ENCODE data around the gene TRPM4. TPM values are rescaled to one million over a fixed set of nuclear protein-coding genes. Genes with fewer than 3 reads are reported as not detected.
A peak's percentile ranks its signal among the peaks of the same experiment; 100 is the strongest.
"Not testable (repeated sequence)": the region's sequence is repeated elsewhere in the genome, so short reads cannot be mapped to it uniquely, and the experiment has no call there.

TRPM4 gene
- total RNA-seq, 4 donors from 2014 or later: 16.3 to 38.5 (median 17.3) TPM

- Histone ChIP-seq H3K9me3 (no peaks in the 10 kb centered on the region), H3K36me3 (peaks cover 0 to 54% of the 10 kb centered on the region in 2 donors), H3K4me1 (peaks cover 0 to 21% (median 0%) of the 10 kb centered on the region in 3 donors), H3K27ac (peak overlapping the region in 3 of 4 donors; percentile 42 to 66 (median 62)), H3K27me3 (no peaks in the 10 kb centered on the region), H3K4me3 (peak overlapping the region in 1 of 2 donors; percentile 28)
- TF ChIP-seq CTCF (IDR thresholded peaks at IDR 0.05) (no peak), POLR2AphosphoS5 (IDR thresholded peaks at IDR 0.05) (no peak), POLR2A (IDR thresholded peaks at IDR 0.05) (no peak), EP300 (IDR thresholded peaks at IDR 0.05) (no peak)
- WGBS, 2 donors (ENCODE audit: low coverage in 1 of 2): 35 to 64% methylated on average over 3 to 7 of the region's 40 CpGs
- peak; percentile 67 for ATAC-seq
Observed at GRCh38 chr19:49196527-49197240, 39.1 kb downstream of the TRPM4 start.

GRCh38 chr19:49200238-49200862, 42.8 kb downstream of the TRPM4 start:
- Histone ChIP-seq H3K4me3 (no peak overlapping the region), H3K27ac (no peak overlapping the region), H3K27me3 (no peaks in the 10 kb centered on the region), H3K9me3 (no peaks in the 10 kb centered on the region), H3K4me1 (peaks cover 0 to 21% (median 0%) of the 10 kb centered on the region in 3 donors), H3K36me3 (peaks cover 0 to 63% of the 10 kb centered on the region in 2 donors)
- WGBS, 2 donors (ENCODE audit: low coverage in 1 of 2): 93 to 98% methylated on average over 11 to 13 of the region's 29 CpGs
- peak; percentile 25 for ATAC-seq
- TF ChIP-seq POLR2AphosphoS5 (IDR thresholded peaks at IDR 0.05): no peak
- no peak for TF ChIP-seq EP300 (IDR thresholded peaks at IDR 0.05)
- TF ChIP-seq CTCF (IDR thresholded peaks at IDR 0.05): no peak
- no peak for TF ChIP-seq POLR2A (IDR thresholded peaks at IDR 0.05)

- TF ChIP-seq CTCF (IDR thresholded peaks at IDR 0.05): no peak
- no peak for TF ChIP-seq POLR2AphosphoS5 (IDR thresholded peaks at IDR 0.05)
- TF ChIP-seq POLR2A (IDR thresholded peaks at IDR 0.05): no peak
- no peak for TF ChIP-seq EP300 (IDR thresholded peaks at IDR 0.05)
- no peak for ATAC-seq
- Histone ChIP-seq H3K27me3 (no peaks in the 10 kb centered on the region), H3K4me1 (peaks cover 0 to 21% (median 0%) of the 10 kb centered on the region in 3 donors), H3K4me3 (no peak overlapping the region), H3K9me3 (no peaks in the 10 kb centered on the region), H3K36me3 (peaks cover 0 to 70% of the 10 kb centered on the region in 2 donors), H3K27ac (no peak overlapping the region)
- 77 to 86% methylated on average over 7 of the region's 7 CpGs for WGBS, 2 donors (ENCODE audit: low coverage in 1 of 2)
Observed at GRCh38 chr19:49201042-49201441, 43.5 kb downstream of the TRPM4 start.

GRCh38 chr19:49205114-49205513, 47.5 kb downstream of the TRPM4 start:
- TF ChIP-seq POLR2A (IDR thresholded peaks at IDR 0.05): no peak
- no peak for TF ChIP-seq POLR2AphosphoS5 (IDR thresholded peaks at IDR 0.05)
- TF ChIP-seq EP300 (IDR thresholded peaks at IDR 0.05): no peak
- TF ChIP-seq CTCF (IDR thresholded peaks at IDR 0.05): no peak
- Histone ChIP-seq H3K4me3 (no peak overlapping the region), H3K9me3 (no peaks in the 10 kb centered on the region), H3K4me1 (peaks cover 0 to 15% (median 0%) of the 10 kb centered on the region in 3 donors), H3K27ac (no peak overlapping the region), H3K36me3 (peaks cover 0 to 70% of the 10 kb centered on the region in 2 donors), H3K27me3 (no peaks in the 10 kb centered on the region)
- ATAC-seq: no peak
- 74 to 82% methylated on average over 2 to 7 of the region's 7 CpGs for WGBS, 2 donors (ENCODE audit: low coverage in 1 of 2)

- H3K36me3 ChIP-seq: peaks cover 0 to 59% of the 10 kb centered on the region in 2 donors
- peak overlapping the region in 2 of 4 donors; percentile 29 to 50 for H3K27ac ChIP-seq
- H3K9me3 ChIP-seq, H3K27me3 ChIP-seq, ATAC-seq, H3K4me3 ChIP-seq: not testable (repeated sequence)
- H3K4me1 ChIP-seq: peaks cover 0 to 24% (median 0%) of the 10 kb centered on the region in 3 donors
- 65 to 71% methylated on average over 2 to 3 of the region's 4 CpGs for WGBS, 2 donors (ENCODE audit: low coverage in 1 of 2)
Observed at GRCh38 chr19:49209502-49209901, 51.9 kb downstream of the TRPM4 start.

Measured in gastroesophageal sphincter (tissue), 4 donors.